ENCODE results near the gene GKAP1. TPM values are rescaled to one million over a fixed set of nuclear protein-coding genes. Genes with fewer than 3 reads are reported as not detected.

The GKAP1 gene
- total RNA-seq, 1 donor from 2014 or later: 1.5 TPM

- Mint-ChIP-seq H3K4me1 (ENCODE audit: low read depth) (peaks cover 66% of the 10 kb centered on the region), H3K36me3 (ENCODE audit: low read depth) (peaks cover 4% of the 10 kb centered on the region), H3K27ac (no peak overlapping the region), H3K4me3 (no peak overlapping the region), H3K9me3 (no peaks in the 10 kb centered on the region), H3K27me3 (ENCODE audit: insufficient read depth) (no peaks in the 10 kb centered on the region)
- intact Hi-C loops (cut with micrococcal nuclease): no loop called here
- DNase-seq (ENCODE audit: low spot score): no peak
Measured at GRCh38 chr9:83691492-83691891, 126.1 kb downstream of the GKAP1 start.

Other genes starting within 250 kb of the GKAP1 start
- 4.5 and 6.3 TPM in 2 replicates for gene IDNK, start 194.6 kb downstream of the GKAP1 start, total RNA-seq
- 142 and 143 TPM in 2 replicates for gene UBQLN1, start 109.8 kb downstream of the GKAP1 start, total RNA-seq
- gene KIF27, start 103.7 kb upstream of the GKAP1 start, total RNA-seq: 2.9 TPM in 2 replicates
- gene HNRNPK, start 162.4 kb upstream of the GKAP1 start, total RNA-seq: 861 and 865 TPM in 2 replicates
- gene RMI1, start 163.0 kb upstream of the GKAP1 start, total RNA-seq: 25.6 and 27.4 TPM in 2 replicates